K562 (cell line): ENCODE results near the gene UNC13A. TPM values are rescaled to one million over a fixed set of nuclear protein-coding genes. Genes with fewer than 3 reads are reported as not detected.

Source experiments
- ARID2 ChIP-seq: fragments of 450-650 bp; IDR thresholded peaks from 2 replicates; pipeline ENCODE4 v1.6.1; 2017; ENCODE audit warnings: antibody characterized with exemption, mild to moderate bottlenecking
- ATF1 ChIP-seq, 2 experiments: fragments of 450-650 bp in 1 of 2; IDR thresholded peaks; 2 replicates each; pipeline ENCODE4 v1.6.1; 2016; ENCODE audit warnings: missing compliant biosample characterization in 1 of 2, missing genetic modification characterization in 1 of 2
- BRD4 ChIP-seq: fragments of 200-600 bp; sonication (generic); IDR thresholded peaks from 2 replicates; pipeline ENCODE4 v1.6.1; 2017; ENCODE audit warnings: inconsistent platforms
- HDAC2 ChIP-seq: fragments of 450-650 bp; IDR thresholded peaks from 2 replicates; pipeline ENCODE4 v1.6.1; 2016; ENCODE audit warnings: mild to moderate bottlenecking
- HDGF ChIP-seq: fragments of 450-650 bp; IDR thresholded peaks from 2 replicates; pipeline ENCODE4 v1.6.1; 2016
- HEY1 ChIP-seq: fragments of 250-450 bp; sonication (Bioruptor Pico); IDR thresholded peaks from 2 replicates; pipeline ENCODE4 v1.5.0; 2020; ENCODE audit warnings: mild to moderate bottlenecking, moderate library complexity, borderline replicate concordance
- L3MBTL2 ChIP-seq: fragments of 450-650 bp; IDR thresholded peaks from 2 replicates; pipeline ENCODE4 v1.6.1; 2016; ENCODE audit warnings: mild to moderate bottlenecking, moderate library complexity
- MAFK ChIP-seq: IDR thresholded peaks from 2 replicates; pipeline ENCODE4 v1.6.1; 2011; ENCODE audit warnings: low read length, improper control_type of control experiment
- MYNN ChIP-seq, 2 experiments: sonication (generic); formaldehyde crosslinking in 1 of 2; IDR thresholded peaks; 2 replicates each; pipeline versions ENCODE4 v1.5.0 to v1.6.1; 2016 to 2020; ENCODE audit warnings: antibody characterized with exemption in 1 of 2, missing genetic modification reagents in 1 of 2
- NCOA1 ChIP-seq: fragments of 450-650 bp; IDR thresholded peaks from 2 replicates; pipeline ENCODE4 v1.6.1; 2016; ENCODE audit warnings: low read depth
- NCOA4 ChIP-seq: fragments of 450-650 bp; IDR thresholded peaks from 2 replicates; pipeline ENCODE4 v1.6.1; 2018; ENCODE audit warnings: mild to moderate bottlenecking; ENCODE audit not compliant: partially characterized antibody
- POLR2G ChIP-seq: fragments of 200-400 bp; formaldehyde crosslinking; IDR thresholded peaks from 2 replicates; pipeline ENCODE4 v1.6.1; 2017; ENCODE audit warnings: low read depth, mild to moderate bottlenecking, antibody characterized with exemption, low read length, moderate library complexity
- PRDM10 ChIP-seq: fragments of 450-650 bp; IDR thresholded peaks from 2 replicates; pipeline ENCODE4 v1.6.1; 2018; ENCODE audit not compliant: partially characterized antibody
- RERE ChIP-seq: sonication (generic); formaldehyde crosslinking; IDR thresholded peaks from 2 replicates; pipeline ENCODE4 v1.8.0; 2023; ENCODE audit warnings: missing genetic modification reagents, mild to moderate bottlenecking, borderline replicate concordance
- SAFB ChIP-seq: fragments of 200-400 bp; formaldehyde crosslinking; IDR thresholded peaks from 2 replicates; pipeline ENCODE4 v1.6.1; 2017; ENCODE audit warnings: low read depth, low read length, borderline replicate concordance
- USF1 ChIP-seq: sonication (generic); formaldehyde crosslinking; IDR thresholded peaks from 2 replicates; pipeline ENCODE4 v1.9.0; 2022; ENCODE audit warnings: mild to moderate bottlenecking, missing genetic modification reagents
- XRCC5 ChIP-seq: fragments of 200-400 bp; formaldehyde crosslinking; IDR thresholded peaks from 2 replicates; pipeline ENCODE4 v1.6.1; 2017; ENCODE audit warnings: low read depth, mild to moderate bottlenecking, low read length
- ZNF511 ChIP-seq: sonication (generic); formaldehyde crosslinking; IDR thresholded peaks from 2 replicates; pipeline ENCODE4 v1.8.0; 2022; ENCODE audit warnings: mild to moderate bottlenecking, missing genetic modification reagents
- ZNF551 ChIP-seq: fragments of 250-450 bp; sonication (Bioruptor Pico); IDR thresholded peaks from 2 replicates; pipeline ENCODE4 v1.5.0; 2021; ENCODE audit warnings: mild to moderate bottlenecking, moderate library complexity
- polyA plus RNA-seq, 8 experiments: library from polyadenylated mRNA; depleted of rRNA in 4 of 8; stranded (reverse) in 5 of 8; unstranded in 3 of 8; fragments of >200 nt; fragmentation: Nextera tagmentation in 2 of 8; fragmentation: Illumina TruSeq in 1 of 8; extraction: Ambion mirVana in 2 of 8; extraction: Trizol in 1 of 8; gene quantifications; 2 replicates each; pipeline versions ENCODE4 v1.2.1 to v1.2.3, GENCODE V29; 2011 to 2014; ENCODE audit warnings: inconsistent platforms in 1 of 8, missing spikeins in 1 of 8
- total RNA-seq, 7 experiments: library from RNA; depleted of rRNA in 6 of 7; stranded (reverse); fragments of >200 nt in 6 of 7; fragmentation: Illumina TruSeq in 2 of 7; extraction: Trizol in 2 of 7; gene quantifications; 2 replicates each; pipeline versions ENCODE4 v1.2.1 to v1.2.3, GENCODE V29; 2011 to 2021; ENCODE audit warnings: low replicate concordance in 1 of 7

UNC13A gene
- total and polyA plus RNA-seq, 9 of the 15 experiments (the other 6 are each of a cell fraction or from before 2014, with no cell fraction given), result 0.03 to 1.0 (median 0.25) TPM

GRCh38 chr19:17579661-17580244, 108.4 kb downstream of the UNC13A start (continued):
- TF ChIP-seq MYNN (IDR thresholded peaks at IDR 0.05), result peak; percentile 28; the same call in 1 of the 2 replicates
- TF ChIP-seq MYNN (CRISPR knock-in tag; IDR thresholded peaks at IDR 0.05), result no peak
- no peak for TF ChIP-seq NCOA1
- no peak for TF ChIP-seq RERE (CRISPR knock-in tag)
- TF ChIP-seq ARID2, result no peak
- TF ChIP-seq BRD4, result no peak
- peak; percentile 70 for TF ChIP-seq POLR2G
- peak; percentile 98 for TF ChIP-seq USF1 (CRISPR knock-in tag)
- TF ChIP-seq ZNF551, result no peak
- peak; percentile 81 for TF ChIP-seq HDAC2
- TF ChIP-seq NCOA4, result no peak
- TF ChIP-seq ATF1 (CRISPR knock-in tag; IDR thresholded peaks at IDR 0.05), result no peak
- TF ChIP-seq ATF1 (tag; IDR thresholded peaks at IDR 0.05), result peak; percentile 50
- TF ChIP-seq PRDM10, result peak; percentile 28
- TF ChIP-seq ZNF511 (CRISPR knock-in tag), result no peak
- peak; percentile 65 for TF ChIP-seq L3MBTL2
- TF ChIP-seq HDGF, result peak; percentile 99; the same call in 1 of the 2 replicates
- TF ChIP-seq MAFK, result no peak
- TF ChIP-seq SAFB, result no peak
- TF ChIP-seq XRCC5, result 0 out of 2 replicates have a peak, but pooled peaks have one; percentile 22
- no peak for TF ChIP-seq HEY1 (CRISPR knock-in tag)
